ENCODE measurements around the gene GHITM. TPM values are rescaled to one million over a fixed set of nuclear protein-coding genes. Genes with fewer than 3 reads are reported as not detected.
A peak's percentile ranks its signal among the peaks of the same experiment; 100 is the strongest.
"Not testable (repeated sequence)": the region's sequence is repeated elsewhere in the genome, so short reads cannot be mapped to it uniquely, and the experiment has no call there.

GHITM gene
- total RNA-seq, 2 donors from 2014 or later = 259 to 306 TPM

DNA sequence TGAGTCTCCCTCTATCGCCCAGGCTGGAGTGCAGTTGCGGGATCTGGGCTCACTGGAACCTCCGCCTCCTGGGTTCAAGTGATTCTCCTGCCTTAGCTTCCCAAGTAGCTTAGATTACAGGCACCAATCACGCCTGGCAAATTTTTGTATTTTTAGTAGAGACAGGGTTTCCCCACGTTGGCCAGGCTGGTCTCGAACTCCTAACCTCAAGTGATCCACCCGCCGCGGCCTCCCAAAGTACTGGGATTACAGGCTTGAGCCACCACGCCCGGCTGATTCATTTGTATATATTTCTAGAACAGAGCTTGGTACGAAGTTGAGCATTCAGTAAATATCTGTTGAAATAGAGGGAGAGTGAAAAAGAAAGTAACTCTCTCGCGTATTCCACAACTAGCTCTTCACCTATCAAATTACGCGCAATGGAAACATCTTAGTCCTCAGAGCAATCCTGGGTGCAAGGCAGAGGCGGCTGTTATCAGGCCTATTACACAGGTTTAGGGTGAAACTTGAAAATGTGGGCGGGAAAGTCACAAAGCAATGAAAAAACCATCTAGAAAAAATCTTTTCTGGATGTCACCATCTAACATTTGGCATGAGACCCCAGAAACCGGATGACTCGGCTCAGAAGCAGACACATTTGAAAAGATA, 707 bp upstream of the GHITM start:
- ATAC-seq = peak in 1 of 2 donors; percentile 5
- DNase-seq = peak; percentile 27
- intact Hi-C loops (cut with DNase I) = no loop called here

DNA sequence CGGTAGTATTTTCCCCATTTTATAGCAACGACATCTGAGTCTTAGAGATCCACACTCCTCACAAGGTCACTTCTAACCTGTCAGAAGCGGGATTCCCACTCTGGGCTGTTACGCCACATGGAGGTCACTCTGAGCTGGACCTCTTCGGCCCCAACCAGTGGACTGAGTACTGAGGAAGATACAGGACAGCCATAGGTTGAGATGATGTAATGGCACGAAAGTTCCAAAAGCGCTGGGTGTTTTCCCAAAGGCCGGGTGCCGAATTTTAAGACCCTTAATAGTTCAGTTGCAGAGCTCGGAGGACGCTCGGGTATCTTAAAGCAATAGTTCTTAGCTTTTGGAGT, 699 bp downstream of the GHITM start:
- peak; percentile 6 to 28 for ATAC-seq
- DNase-seq = peak; percentile 26
- intact Hi-C loops (cut with DNase I) = no loop called here

DNA sequence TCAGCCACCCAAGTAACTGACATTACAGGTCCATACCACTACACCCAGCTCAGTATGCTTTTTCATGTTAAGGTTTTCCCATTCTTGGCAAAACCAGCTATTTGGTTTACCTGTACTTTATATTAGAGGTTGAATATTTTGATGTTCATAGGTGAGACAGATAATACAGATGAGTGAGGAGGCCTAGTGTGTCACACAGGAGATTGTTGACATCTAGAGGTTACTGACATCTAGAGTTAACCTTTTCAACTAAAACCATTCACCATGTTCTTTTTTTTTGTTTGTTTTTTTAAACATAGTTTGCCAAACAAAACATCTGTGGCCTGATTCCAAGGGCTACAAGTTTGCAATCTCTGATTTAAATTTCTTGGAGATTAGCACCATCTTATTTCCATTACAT, 8.0 kb downstream of the GHITM start:
- ATAC-seq (no peak), DNase-seq (no peak)
- intact Hi-C loops (cut with DNase I) = no loop called here

DNA sequence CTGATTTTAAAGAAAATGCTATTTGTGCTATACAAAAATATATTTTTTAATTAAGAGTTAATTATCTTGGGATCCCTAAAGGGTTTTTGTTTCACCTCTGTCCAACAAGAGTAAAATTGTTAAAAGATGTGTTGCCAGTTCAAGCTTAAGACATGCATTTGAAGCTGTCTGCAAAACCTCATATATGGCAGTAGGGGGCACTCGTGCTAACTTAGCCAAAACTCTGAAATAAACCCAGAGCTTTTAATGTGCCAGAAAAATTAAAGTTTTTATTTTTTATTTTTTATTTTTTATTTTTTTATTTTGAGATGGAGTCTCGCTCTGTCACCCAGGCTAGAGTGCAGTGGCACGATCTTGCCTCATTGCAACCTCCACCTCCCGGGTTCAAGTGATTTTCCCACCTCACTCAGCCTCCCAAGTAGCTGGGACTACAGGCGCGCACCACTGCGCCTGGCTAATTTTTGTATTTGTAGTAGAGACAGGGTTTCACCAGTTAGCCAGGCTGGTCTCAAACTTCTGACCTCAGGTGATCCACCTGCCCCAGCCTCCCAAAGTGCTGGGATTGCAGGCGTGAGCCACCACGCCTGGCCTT, 8.8 kb downstream of the GHITM start:
- intact Hi-C loops (cut with DNase I); DNase-seq: not testable (repeated sequence)
- peak; percentile 32 to 59 for ATAC-seq

DNA sequence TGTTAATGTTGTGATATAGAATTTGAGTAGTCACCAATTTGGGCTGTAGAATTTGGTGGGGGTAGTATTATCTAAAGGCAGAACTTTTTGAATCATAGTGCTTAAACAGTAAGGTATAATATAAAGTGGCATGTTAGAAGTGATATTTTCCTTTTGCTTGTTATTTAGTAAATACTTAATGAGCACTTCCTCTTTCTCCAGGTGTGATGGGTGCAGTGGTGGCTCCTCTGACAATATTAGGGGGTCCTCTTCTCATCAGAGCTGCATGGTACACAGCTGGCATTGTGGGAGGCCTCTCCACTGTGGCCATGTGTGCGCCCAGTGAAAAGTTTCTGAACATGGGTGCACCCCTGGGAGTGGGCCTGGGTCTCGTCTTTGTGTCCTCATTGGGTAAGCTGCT, 10.5 kb downstream of the GHITM start:
- no peak for ATAC-seq
- intact Hi-C loops (cut with DNase I) = no loop called here
- DNase-seq = no peak

DNA sequence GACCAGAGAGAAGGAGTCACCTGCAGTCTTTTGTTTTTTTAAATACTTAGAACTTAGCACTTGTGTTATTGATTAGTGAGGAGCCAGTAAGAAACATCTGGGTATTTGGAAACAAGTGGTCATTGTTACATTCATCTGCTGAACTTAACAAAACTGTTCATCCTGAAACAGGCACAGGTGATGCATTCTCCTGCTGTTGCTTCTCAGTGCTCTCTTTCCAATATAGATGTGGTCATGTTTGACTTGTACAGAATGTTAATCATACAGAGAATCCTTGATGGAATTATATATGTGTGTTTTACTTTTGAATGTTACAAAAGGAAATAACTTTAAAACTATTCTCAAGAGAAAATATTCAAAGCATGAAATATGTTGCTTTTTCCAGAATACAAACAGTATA, 13.5 kb downstream of the GHITM start:
- ATAC-seq (no peak), DNase-seq (no peak)
- intact Hi-C loops (cut with DNase I) = no loop called here

DNA sequence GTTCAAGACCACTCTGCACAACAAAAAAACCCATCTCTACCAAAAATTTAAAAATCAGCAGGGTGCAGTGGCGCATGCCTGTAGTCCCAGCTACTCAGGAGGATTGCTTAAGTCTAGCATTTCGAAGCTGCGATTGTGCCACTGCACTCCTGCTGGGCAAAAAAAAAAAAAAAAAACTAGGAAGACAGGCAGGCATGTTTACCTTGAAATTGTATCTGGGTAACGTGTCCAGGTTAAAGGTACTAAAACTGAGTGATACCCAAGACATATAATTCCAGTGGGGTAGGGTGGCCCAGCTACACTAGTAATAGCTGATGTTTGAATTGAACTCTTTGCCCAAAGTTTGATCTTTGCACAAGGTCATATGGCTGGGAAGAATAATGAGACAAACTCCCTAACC, 16.2 kb downstream of the GHITM start:
- ATAC-seq (no peak), DNase-seq (no peak)
- intact Hi-C loops (cut with DNase I) = no loop called here

DNA sequence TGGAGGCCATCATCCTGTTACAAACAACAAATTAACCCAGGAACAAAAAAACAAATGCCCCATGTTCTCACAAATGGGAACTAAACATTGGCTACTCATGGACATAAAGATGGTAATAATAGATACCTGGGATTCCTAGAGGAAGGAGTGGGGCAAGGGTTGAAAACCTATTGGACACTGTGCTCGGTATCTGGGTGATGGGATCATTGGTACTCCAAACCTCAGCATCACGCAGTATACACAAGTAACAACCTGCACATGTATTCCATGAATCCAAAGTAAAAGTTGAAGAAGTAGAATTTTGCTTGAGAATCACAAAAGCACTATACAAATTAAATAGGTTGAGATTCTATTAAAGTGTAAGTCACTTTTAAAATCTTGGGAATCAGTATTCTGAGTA, 16.7 kb downstream of the GHITM start:
- intact Hi-C loops (cut with DNase I) = no loop called here

DNA sequence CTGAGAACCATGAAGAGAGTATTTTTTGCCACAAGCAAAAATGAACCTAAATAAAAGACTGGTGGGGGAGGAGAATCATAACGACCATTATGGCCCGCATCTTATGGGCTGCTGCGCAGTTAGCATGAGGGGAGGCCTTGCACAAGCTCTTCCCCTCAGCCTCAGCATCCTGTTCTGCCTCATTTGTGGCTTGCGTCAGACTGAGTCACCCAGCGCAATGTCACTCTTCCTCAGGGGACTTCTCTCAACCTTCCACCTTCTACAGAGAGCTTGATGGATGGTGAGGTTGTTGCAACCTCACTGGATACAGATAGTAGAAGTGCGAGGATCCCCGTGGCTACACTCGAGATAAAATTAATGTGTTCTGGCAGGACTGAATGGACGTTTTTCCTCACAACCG, 17.5 kb downstream of the GHITM start:
- DNase-seq (no peak), ATAC-seq (peak; percentile 49 to 55)
- intact Hi-C loops (cut with DNase I) = no loop called here

More for the DNA sequence above, 16.7 kb downstream of the GHITM start:
- ATAC-seq (no peak), DNase-seq (no peak)

DNA sequence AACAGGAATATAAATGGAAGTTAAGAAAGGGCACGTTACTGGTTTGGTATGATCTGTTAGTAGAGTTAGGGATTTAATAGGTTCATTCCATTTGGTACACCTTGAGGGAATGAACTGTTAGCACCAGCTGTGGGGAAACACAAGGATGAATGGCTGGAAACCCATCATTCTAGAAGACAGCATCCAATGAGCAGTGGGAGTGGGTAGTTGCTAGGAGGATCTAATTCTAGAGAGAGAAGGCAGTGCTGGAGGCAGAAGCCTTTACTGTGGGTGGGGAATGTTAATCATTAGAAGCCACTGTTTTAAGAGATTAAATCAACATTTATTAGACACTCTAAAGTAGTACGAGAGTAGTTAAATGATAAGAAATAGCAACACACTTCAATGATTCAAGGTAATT, 18.8 kb downstream of the GHITM start:
- intact Hi-C loops (cut with DNase I) = no loop called here
- ATAC-seq = no peak
- DNase-seq = no peak

DNA sequence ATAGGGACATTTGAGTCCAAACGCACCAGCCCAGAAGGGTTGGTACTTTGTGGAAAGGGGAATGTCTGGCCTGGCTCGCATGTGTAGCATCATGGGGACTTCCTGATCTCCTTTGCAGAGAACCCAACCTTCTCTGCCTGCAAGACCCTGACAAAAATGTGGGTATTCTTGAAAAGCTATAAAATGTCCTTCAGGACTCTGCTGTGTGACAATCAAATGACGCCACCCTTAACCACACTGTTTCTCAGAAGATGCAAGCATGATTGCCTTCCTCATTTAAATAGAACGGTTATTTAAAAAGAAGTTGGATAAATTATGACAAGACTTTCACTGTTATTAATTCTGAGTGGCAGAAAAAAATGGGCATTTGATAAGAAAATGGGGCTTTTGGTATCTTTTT, 19.2 kb downstream of the GHITM start:
- ATAC-seq (no peak), DNase-seq (no peak)
- intact Hi-C loops (cut with DNase I) = no loop called here

DNA sequence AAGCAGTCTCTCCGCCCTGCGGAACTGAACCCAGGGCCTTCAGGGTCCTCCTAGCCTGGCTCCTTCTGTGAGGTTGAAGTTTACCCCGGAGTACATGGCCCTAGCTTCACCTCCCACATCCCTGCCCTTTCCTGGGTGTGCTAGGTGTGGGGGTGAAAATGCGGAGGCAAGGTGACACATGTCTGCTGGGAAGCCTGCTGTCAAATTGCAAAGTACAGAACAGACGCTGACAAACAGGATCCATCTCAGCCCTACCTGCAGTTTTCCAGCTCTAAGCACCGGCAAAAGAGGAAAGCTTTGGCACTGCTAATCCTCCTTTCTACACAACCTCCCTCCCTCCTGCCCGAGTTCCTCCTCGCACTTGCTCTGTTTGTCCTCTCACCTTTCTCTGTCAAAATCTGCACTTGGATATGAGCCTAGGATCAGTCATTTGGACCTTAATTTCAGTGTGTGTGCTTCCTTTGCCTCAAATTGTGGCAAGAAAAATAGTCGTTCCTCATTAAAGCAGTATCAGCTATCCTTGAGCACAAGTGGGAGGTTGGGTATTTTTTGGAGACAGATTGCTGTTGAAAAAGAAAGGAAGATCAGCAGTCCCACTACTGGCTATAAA, 19.9 kb downstream of the GHITM start:
- DNase-seq (no peak), ATAC-seq (no peak)
- intact Hi-C loops (cut with DNase I) = no loop called here

DNA sequence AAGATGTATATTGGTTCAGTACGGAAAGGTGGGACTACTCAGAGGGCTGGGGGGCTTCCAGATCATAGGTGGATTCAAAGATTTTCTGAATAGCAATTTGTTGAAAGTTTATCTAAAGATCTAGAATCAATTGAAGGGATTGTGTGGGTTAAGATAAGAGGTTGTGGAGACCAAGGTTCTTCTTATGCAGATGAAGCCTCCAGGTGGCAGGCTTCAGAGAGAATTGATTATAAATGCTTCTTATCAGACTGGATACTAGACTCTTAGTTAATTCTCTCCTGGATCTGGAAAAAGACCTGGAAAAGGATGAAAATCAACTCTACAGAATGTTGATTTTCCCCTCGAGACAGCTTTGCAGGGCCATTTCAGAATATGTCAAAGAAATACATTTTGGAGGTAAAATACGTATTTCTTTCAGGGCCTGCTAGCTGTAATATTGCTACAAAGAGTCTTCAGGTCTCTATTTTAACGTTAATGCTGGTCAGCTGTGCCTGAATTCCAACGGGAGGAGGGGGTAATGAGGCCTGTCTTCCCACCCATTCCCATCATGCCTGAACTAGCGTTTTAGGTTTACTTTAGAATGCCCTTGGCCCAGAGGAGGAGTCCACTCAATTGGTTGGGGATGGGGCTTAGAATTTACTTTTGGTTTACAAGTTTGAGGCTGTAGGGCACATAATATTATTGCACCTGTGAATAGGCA, 21.5 kb downstream of the GHITM start:
- ATAC-seq (no peak), DNase-seq (no peak)
- intact Hi-C loops (cut with DNase I) = no loop called here

DNA sequence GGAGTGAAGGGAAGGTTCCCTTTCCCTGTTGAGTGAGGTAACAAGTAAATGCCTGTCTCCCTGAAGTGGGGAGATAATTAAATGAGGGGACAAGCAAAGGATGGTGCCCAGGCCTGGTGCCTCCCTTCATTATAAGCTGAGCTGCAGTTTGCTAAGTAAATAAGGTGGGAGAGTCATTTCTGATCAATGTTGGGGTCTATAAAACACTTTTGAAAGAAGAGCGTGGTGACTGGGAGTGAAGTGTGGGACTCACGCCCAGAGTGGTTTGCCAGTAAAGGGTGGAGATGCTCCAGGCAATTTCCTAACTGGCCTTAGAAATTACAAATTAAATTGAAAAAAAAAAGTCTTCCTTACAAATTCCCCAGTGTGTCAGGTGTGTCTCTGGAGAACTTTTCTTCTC, 24.7 kb downstream of the GHITM start:
- intact Hi-C loops (cut with DNase I) = no loop called here
- ATAC-seq (no peak), DNase-seq (no peak)

DNA sequence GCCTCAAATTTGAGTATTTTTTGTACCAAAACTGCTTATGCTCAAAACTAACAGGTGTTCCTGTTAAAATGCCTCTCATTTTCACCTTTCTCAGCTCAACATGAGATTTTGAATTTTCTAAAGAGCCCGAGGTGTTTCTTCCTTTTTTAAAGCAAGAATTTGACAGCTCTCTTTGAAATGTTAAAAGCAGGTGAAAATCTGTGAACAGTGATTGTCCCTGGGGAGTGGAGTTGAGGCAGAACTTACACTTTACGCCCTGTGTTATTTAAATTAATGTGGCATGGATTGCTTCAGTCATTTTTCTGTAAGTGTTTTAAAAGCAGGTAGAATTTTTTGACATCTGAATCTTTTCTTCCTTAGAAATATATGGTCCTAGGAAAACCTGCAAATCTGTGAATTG, 25.1 kb downstream of the GHITM start:
- DNase-seq (no peak), ATAC-seq (no peak)
- intact Hi-C loops (cut with DNase I) = no loop called here

DNA sequence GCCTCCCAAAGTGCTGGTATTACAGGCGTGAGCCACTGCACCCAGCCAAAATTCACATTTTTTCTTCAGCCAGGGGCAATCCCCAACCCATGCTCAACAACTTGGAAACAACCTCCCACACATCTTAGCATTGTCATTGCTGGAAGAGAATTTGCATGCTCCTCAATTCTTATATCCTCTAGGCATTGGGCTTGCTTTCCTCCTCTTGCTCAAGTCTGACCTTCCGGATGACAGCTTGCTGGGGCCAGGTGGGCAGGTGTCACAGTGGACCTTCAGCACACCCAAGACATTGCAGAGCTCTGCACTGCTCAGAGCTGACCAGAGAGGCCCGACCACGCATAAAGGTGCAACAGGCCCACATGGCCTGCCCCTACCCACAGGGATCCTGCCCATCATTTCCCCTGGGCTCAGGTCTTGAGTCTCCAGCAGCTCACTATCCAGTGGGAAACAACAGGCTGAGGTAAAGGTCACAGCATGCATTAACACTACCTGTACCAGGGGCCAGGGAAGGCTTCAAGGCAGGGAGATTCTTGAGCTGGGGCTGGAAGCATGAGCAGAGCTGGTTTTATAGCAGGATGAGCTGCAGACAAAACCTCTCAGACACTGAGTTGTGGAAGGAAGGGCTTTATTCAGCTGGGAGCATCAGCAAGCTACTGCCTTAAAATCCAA, 27.4 kb downstream of the GHITM start:
- DNase-seq = no peak
- ATAC-seq = no peak
- intact Hi-C loops (cut with DNase I) = no loop called here

DNA sequence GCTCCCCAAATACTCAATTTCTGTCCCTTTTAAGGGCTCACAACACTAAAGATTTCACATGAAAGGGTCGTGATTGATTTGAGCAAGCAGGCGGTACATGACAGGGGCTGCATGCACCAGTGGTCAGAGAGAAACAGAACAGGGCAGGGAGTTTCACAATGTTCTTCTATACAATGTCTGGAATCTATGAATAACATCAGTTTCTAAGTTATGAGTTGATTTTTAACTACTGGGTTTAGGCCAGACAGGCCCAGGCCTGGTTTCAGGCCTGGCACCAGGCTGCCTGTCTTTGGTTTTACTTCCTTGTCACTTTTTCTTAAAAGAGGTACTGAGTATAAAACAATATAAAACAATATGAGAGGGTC, 28.0 kb downstream of the GHITM start:
- ATAC-seq; intact Hi-C loops (cut with DNase I); DNase-seq: not testable (repeated sequence)

DNA sequence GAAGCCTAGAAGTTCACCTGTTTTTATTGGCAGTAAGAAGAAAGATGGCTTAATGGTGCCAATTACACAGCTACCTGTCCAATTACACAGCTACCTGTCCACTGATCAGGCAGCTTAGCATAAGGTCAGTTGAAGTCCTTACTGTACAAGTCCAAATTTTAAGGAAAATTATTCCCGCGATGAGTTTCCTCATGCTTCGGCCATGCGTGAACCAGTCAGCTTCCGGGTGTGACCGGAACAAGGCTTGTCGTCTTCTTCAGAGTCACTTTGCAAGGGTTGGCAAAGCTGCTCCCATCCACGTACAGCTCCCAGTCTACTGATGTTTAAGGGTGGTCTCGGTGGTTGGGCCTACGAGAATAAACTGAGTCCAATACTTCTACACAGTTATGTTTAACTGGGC, 29.1 kb downstream of the GHITM start:
- not testable (repeated sequence) for ATAC-seq

DNA sequence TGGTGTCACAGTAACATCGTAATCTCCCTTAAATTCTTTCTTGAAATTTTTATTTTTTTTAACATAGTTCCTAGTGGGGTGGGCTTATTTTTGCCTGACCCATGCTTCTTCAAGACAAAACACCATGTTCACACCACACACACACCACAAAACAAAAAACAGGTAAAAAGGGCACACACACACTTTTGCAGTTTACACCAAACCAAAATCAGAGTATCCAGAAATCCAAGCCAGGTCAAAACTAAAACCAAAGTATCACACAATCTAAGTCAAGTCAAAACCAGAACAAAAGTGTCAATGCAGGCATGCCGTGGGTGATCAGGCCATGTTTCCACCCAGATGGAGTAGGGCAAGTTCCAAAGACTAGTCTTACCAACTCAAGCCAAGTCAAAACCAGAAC, 31.9 kb downstream of the GHITM start:
- DNase-seq; ATAC-seq; intact Hi-C loops (cut with DNase I): not testable (repeated sequence)

More for the DNA sequence above, 29.1 kb downstream of the GHITM start:
- DNase-seq; intact Hi-C loops (cut with DNase I): not testable (repeated sequence)
